GM12878 (cell line): ENCODE measurements around the gene DEPDC1. TPM values are rescaled to one million over a fixed set of nuclear protein-coding genes. Genes with fewer than 3 reads are reported as not detected.

Experiments used
- ATAC-seq: fragments of 200-7000 bp; cut with Tn5 transposase; 3 replicates; pipeline ENCODE4 v1.9.1; 2020; ENCODE audit warnings: mild to moderate bottlenecking, moderate library complexity
- BruUV-seq: library from RNA; stranded (reverse); fragments of 400-500 nt; replicated peaks from 2 replicates; lab custom pipeline; 2021; lab: Mats Ljungman, UMichigan
- CTCF ChIA-PET: fragments of 300-600 bp; sonication (Branson Sonifier 250); formaldehyde crosslinking; extraction: SDS; loops from one replicate; lab custom pipeline; 2021; ENCODE audit warnings: inconsistent platforms; lab: Yijun Ruan, JAX
- POLR2A ChIA-PET: fragments of 350-600 bp; formaldehyde crosslinking; extraction: SDS; loops from one replicate; lab custom pipeline; 2021; ENCODE audit warnings: inconsistent platforms; lab: Charles Lee
- RAD21 ChIA-PET: fragments of 300-600 bp; sonication (Branson Sonifier 250); formaldehyde crosslinking; loops from one replicate; lab custom pipeline; 2023; ENCODE audit warnings: antibody characterized with exemption; ENCODE audit not compliant: unreplicated experiment; lab: Charles Lee
- SMC1A ChIA-PET: fragments of 300-600 bp; sonication (Branson Sonifier 250); formaldehyde crosslinking; loops from one replicate; lab custom pipeline; 2023; ENCODE audit not compliant: unreplicated experiment, uncharacterized antibody; lab: Charles Lee
- DNase-seq: peaks from one replicate; pipeline ENCODE4 v3.0.0-alpha.2; 2011; ENCODE audit warnings: low read depth, low spot score
- FAIRE-seq: peaks from 3 replicates; lab custom pipeline; 2011; peaks lifted over from hg19 to GRCh38; lab: Jason Lieb, UNC
- H2AFZ ChIP-seq: 2 replicates; pipeline ENCODE4 v1.6.0; 2011; ENCODE audit warnings: low read depth, low read length, control low read depth; ENCODE audit not compliant: control insufficient read depth
- H3K27ac ChIP-seq: 2 replicates; pipeline ENCODE4 v1.5.1; 2011; ENCODE audit warnings: control low read depth; ENCODE audit not compliant: control insufficient read depth, insufficient read depth
- H3K27me3 ChIP-seq, 2 experiments: replicated peaks in 1 of 2; 2 replicates each; pipeline versions ENCODE4 v1.6.0 to v1.6.1; 2011; ENCODE audit warnings: low read length in 1 of 2; ENCODE audit not compliant: control insufficient read depth in 2 of 2, insufficient read depth in 2 of 2
- H3K36me3 ChIP-seq, 2 experiments: 2 replicates each; pipeline ENCODE4 v1.5.1; 2011; ENCODE audit warnings: low read length in 1 of 2; ENCODE audit not compliant: control insufficient read depth in 2 of 2, insufficient read depth in 2 of 2
- H3K4me1 ChIP-seq: 2 replicates; pipeline ENCODE4 v1.6.1; 2011; ENCODE audit warnings: mild to moderate bottlenecking, low read length, moderate library complexity, mixed read lengths; ENCODE audit not compliant: control insufficient read depth, insufficient read depth
- H3K4me2 ChIP-seq: 2 replicates; pipeline ENCODE4 v1.6.0; 2011; ENCODE audit warnings: control low read depth; ENCODE audit not compliant: control insufficient read depth, insufficient read depth
- H3K4me3 ChIP-seq: fragments of 200-600 bp; sonication (generic); 2 replicates; pipeline ENCODE4 v1.5.1; 2016
- H3K79me2 ChIP-seq: 2 replicates; pipeline ENCODE4 v1.6.0; 2011; ENCODE audit warnings: low read length; ENCODE audit not compliant: control insufficient read depth, insufficient read depth
- H3K9ac ChIP-seq: 2 replicates; pipeline ENCODE4 v1.8.0; 2011; ENCODE audit warnings: low read length, control low read depth, mixed read lengths; ENCODE audit not compliant: control insufficient read depth, insufficient read depth
- H3K9me3 ChIP-seq: replicated peaks from 3 replicates; pipeline ENCODE4 v1.5.1; 2011; ENCODE audit warnings: mild to moderate bottlenecking, low read length; ENCODE audit not compliant: control insufficient read depth, insufficient read depth
- H4K20me1 ChIP-seq: 2 replicates; pipeline ENCODE4 v1.6.0; 2011; ENCODE audit not compliant: control insufficient read depth, insufficient read depth
- BMI1 ChIP-seq: fragments of 450-650 bp; IDR thresholded peaks from 2 replicates; pipeline ENCODE4 v1.6.1; 2016; ENCODE audit warnings: mild to moderate bottlenecking, moderate library complexity, borderline replicate concordance
- CEBPB ChIP-seq, 2 experiments: fragments of 150-350 bp in 1 of 2; IDR thresholded peaks; 2 replicates each; pipeline ENCODE4 v1.6.1; 2012 to 2014; ENCODE audit warnings: low read depth in 2 of 2, low read length in 2 of 2, borderline replicate concordance in 1 of 2, inconsistent platforms in 1 of 2
- FOXM1 ChIP-seq: IDR thresholded peaks from 2 replicates; pipeline ENCODE4 v1.6.1; 2012; ENCODE audit warnings: low read depth, mild to moderate bottlenecking, inconsistent platforms, low read length, moderate library complexity
- IRF3 ChIP-seq: fragments of 450-650 bp; IDR thresholded peaks from 2 replicates; pipeline ENCODE4 v1.6.1; 2014; ENCODE audit warnings: mild to moderate bottlenecking
- MEF2A ChIP-seq: IDR thresholded peaks from 2 replicates; pipeline ENCODE4 v1.6.1; 2011; ENCODE audit warnings: low read depth, mild to moderate bottlenecking, low read length, moderate library complexity; ENCODE audit not compliant: insufficient read depth
- NFIC ChIP-seq: IDR thresholded peaks from 2 replicates; pipeline ENCODE4 v1.6.1; 2012; ENCODE audit warnings: low read depth, mild to moderate bottlenecking, inconsistent platforms, low read length, moderate library complexity
- PAX5 ChIP-seq: IDR thresholded peaks from 2 replicates; pipeline ENCODE4 v1.6.1; 2011; ENCODE audit warnings: low read depth, low read length, borderline replicate concordance
- PML ChIP-seq: IDR thresholded peaks from 2 replicates; pipeline ENCODE4 v1.6.1; 2012; ENCODE audit warnings: low read length, inconsistent platforms
- STAT1 ChIP-seq: fragments of 450-650 bp; conservative IDR thresholded peaks from 2 replicates; pipeline ENCODE4 v1.6.1; 2014; ENCODE audit warnings: antibody characterized with exemption, mild to moderate bottlenecking
- STAT3 ChIP-seq: IDR thresholded peaks from 2 replicates; pipeline ENCODE4 v1.6.1; 2011; ENCODE audit warnings: low read depth, low read length, improper control_type of control experiment
- SUPT20H ChIP-seq: IDR thresholded peaks from 2 replicates; pipeline ENCODE4 v1.6.1; 2011; ENCODE audit warnings: low read depth, mild to moderate bottlenecking, low read length, moderate library complexity, borderline replicate concordance; ENCODE audit not compliant: control insufficient read depth
- TAF1 ChIP-seq: IDR thresholded peaks from 2 replicates; pipeline ENCODE4 v1.6.1; 2011; ENCODE audit warnings: mild to moderate bottlenecking, low read depth, low read length, borderline replicate concordance
- TCF12 ChIP-seq: IDR thresholded peaks from 2 replicates; pipeline ENCODE4 v1.6.1; 2011; ENCODE audit warnings: low read depth, mild to moderate bottlenecking, low read length
- ZNF622 ChIP-seq: fragments of 450-650 bp; IDR thresholded peaks from 2 replicates; pipeline ENCODE4 v1.6.1; 2017; ENCODE audit warnings: mild to moderate bottlenecking, inconsistent platforms
- WGBS: methylation state at CpG from one replicate; pipeline ENCODE4 v1.1.6; 2016; ENCODE audit warnings: low lambda C conversion rate; ENCODE audit not compliant: insufficient replicate concordance, insufficient coverage; ENCODE audit errors: missing lambda C conversion rate; 5-methylcytosine and 5-hydroxymethylcytosine counted together
- in situ Hi-C: fragments of 300-500 bp; cut with MboI; formaldehyde crosslinking; loops from 9 replicates; pipeline ENCODE4 v1.14.3; 2018; ENCODE audit warnings: mixed read lengths
- intact Hi-C: fragments of 100-400 bp; cut with micrococcal nuclease; formaldehyde crosslinking; loops from one replicate; pipeline ENCODE4 v1.14.2; 2022; ENCODE audit not compliant: unreplicated experiment
- polyA plus RNA-seq, 11 experiments: library from polyadenylated mRNA; depleted of rRNA in 4 of 11; unstranded in 6 of 11; stranded (reverse) in 5 of 11; fragments of >200 nt; fragmentation: Nextera tagmentation in 4 of 11; fragmentation: Illumina TruSeq in 1 of 11; extraction: Ambion mirVana in 4 of 11; extraction: Trizol in 1 of 11; gene quantifications; 1 replicate in 1 of 11; 2 replicates in 10 of 11; pipeline versions ENCODE4 v1.2.1 to v1.2.3, GENCODE V29; 2011 to 2016; ENCODE audit warnings: inconsistent platforms in 2 of 11, missing spikeins in 2 of 11, low read depth in 1 of 11
- total RNA-seq, 4 experiments: library from RNA; depleted of rRNA in 3 of 4; stranded (reverse); fragments of >200 nt in 3 of 4; fragmentation: Illumina TruSeq in 1 of 4; extraction: Trizol in 1 of 4; gene quantifications; 2 replicates each; pipeline versions ENCODE4 v1.2.1 to v1.2.3, GENCODE V29; 2013 to 2021
- TF ChIP-seq, protein P1 (sequence below): IDR thresholded peaks from 2 replicates; pipeline ENCODE4 v1.6.1; 2012; ENCODE audit warnings: low read depth, low read length, improper control_type of control experiment

DEPDC1 gene
- total and polyA plus RNA-seq, 10 of the 15 experiments (the other 5 are each of a cell fraction or from before 2014, with no cell fraction given), result 6.9 to 36.5 (median 17.6) TPM

DNA sequence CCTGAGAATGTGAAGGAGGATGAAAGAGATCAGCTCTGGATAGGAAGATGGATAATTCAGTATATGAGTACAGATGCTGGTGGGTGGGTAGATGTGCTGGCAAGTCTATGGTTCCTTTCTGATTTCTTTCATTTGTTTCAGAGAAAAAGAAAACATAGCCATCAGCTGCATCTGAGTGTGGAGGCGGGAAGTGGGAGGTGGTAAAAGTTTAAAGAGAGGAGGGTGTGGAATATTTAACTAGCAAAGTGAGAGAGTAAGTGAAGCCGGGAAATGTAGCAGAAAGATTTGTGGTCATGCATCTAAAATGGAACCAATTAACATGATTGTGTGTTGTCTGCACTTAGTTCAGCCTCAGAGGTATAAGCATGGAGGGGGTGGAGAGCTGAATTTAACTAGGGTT, 63.5 kb downstream of the DEPDC1 start:
- RAD21 ChIA-PET, result no interaction called here
- POLR2A ChIA-PET, result interaction anchor here (1.0 kb wide), 1 partner anchor 9 kb away, joined by 3 read pairs; no protein-coding TSS in a partner anchor
- CTCF ChIA-PET, result interaction anchor here (1.2 to 1.3 kb wide), 2 partner anchors 9 to 11 kb away, joined by 3 to 5 read pairs; no protein-coding TSS in a partner anchor
- Histone ChIP-seq H3K27me3 (no peaks in the 10 kb centered on the region; a peak in 1 of 4 replicates), H3K36me3 (no peaks in the 10 kb centered on the region), H3K9me3 (no peaks in the 10 kb centered on the region), H3K9ac (no peak overlapping the region), H3K4me2 (no peak overlapping the region), H3K4me1 (no peaks in the 10 kb centered on the region), H2AFZ (no peak overlapping the region), H4K20me1 (no peaks in the 10 kb centered on the region), H3K4me3 (no peak overlapping the region), H3K27ac (no peak overlapping the region), H3K79me2 (no peaks in the 10 kb centered on the region)
- WGBS, result 0% methylated on average over 2 of the region's 2 CpGs
- DNase-seq (no peak), ATAC-seq (no peak), FAIRE-seq (no peak)
- BruUV-seq, result no TSS peak
- in situ Hi-C loops (no loop called here), intact Hi-C loops (no loop called here)
- SMC1A ChIA-PET, result interaction anchor here (1.5 kb wide), 1 partner anchor 11 kb away, joined by 3 read pairs; no protein-coding TSS in a partner anchor
- TF ChIP-seq BMI1 (no peak), CEBPB (IDR thresholded peaks at IDR 0.05; ENCODE audit: borderline replicate concordance in 1 of 2, low read depth in 2 of 2, low read length in 2 of 2) (no peak), NFIC (no peak), PML (no peak), SUPT20H (no peak), PAX5 (no peak), STAT3 (no peak), TCF12 (no peak), IRF3 (no peak), TAF1 (no peak), ZNF622 (no peak), STAT1 (no peak), FOXM1 (no peak), MEF2A (no peak)
- TF ChIP-seq, protein P1, sequence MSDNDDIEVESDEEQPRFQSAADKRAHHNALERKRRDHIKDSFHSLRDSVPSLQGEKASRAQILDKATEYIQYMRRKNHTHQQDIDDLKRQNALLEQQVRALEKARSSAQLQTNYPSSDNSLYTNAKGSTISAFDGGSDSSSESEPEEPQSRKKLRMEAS, result no peak
